Fibroblast of skin of right quadriceps (primary cell): ENCODE data around the gene ZFAND6.

Experiments used
- DNase-seq: peaks from one replicate; pipeline ENCODE4 v3.0.0-alpha.2; 2013

The ZFAND6 gene

DNA sequence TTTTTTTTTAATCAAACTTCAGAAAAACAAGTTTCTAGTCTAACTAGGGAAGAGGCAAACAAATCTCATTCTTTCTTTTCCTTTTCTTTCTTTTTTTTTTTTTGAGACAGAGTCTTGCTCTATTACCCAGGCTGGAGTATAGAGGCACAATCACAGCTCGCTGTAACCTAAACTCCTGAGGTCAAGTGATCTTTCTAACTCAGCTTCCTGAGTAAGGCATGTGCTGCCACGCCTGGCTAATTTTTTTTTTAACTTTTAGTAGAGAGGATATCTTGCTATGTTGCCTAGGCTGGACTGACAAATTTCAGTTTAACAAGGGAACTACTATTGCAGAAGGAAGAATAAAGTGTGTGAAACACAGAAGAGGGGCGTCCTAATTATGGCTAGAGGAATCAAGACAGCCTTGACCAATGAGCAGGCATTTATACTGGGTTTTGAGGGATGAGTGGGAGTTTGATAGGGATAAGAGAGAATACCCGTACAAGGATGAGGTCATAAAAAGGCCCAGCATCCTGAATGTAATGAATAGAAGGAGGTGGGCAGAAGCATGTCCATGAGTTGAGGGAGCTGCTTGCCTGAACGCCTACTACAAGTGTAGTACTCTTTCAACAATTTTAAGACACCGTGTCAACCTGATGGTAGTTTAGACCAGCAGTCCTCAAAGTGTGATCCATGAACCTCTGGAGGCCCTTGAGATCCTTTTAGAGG is 6.7 kb upstream of the ZFAND6 start:
- DNase-seq = no peak

DNA sequence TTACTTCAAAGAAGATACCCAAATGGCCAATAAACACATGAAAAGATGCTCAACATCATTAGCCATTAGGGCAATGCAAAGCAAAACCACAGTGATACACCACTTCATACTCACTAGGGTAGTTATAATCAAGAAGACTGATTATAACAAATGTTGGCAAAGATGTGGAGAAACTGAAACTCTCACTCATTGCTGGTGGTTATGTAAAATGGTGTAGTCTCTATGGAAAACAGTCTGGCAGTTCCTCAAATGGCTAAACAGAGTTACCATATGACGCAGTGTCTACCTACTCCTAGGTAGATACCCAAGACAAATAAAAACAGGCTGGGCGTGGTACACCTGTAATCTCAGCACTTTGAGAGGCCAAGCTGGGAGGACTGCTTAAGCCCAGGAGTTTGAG is 3.5 kb upstream of the ZFAND6 start:
- no peak for DNase-seq

DNA sequence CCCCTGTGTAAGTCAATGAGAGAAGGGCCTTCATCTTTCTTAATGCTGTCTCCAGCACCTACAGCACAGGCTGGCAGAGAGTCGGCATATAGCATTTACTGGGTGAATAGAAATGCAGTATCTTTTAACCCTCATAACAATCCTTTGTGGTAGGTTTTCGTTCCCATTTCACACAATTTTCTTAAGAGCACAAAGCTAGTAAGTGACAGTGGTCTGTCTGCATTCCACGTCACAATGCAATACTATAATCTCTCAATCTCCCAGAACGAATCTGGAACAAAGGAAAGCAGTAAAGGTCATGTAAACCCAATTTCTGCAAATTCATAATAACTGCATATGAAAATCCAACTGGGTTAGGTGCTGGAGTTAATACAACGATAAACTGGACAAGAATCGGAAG is 1.4 kb upstream of the ZFAND6 start:
- DNase-seq = no peak

DNA sequence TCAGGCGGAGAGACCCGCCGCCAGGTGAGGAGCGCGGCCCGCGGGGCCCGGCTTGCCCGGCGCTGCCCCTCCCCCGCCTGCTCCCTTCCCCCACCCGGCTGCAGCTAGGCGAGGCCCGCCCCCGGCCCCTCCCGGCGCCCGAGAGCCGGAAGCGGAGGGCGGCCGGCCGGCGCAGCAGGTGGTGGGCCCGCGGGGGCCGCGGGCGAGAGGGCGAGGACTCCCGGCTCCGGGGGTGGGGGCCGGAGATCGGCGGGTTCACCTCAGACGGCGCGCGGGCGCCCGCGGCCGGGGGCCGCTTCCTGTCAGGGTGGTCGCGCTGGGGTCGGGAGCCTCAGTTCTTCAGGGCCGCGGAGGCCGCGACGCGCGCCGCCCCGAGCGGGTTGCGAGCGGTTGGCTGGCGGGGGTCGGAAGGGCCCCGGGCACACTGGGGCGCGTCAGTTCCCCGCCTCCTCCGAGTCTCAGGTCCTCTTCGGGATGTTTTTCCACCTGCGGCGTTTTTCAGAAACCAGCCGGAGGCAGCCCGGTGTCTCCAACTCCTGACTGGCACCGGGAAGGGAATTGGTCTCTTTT is 395 bp downstream of the ZFAND6 start:
- peak; percentile 20 for DNase-seq

DNA sequence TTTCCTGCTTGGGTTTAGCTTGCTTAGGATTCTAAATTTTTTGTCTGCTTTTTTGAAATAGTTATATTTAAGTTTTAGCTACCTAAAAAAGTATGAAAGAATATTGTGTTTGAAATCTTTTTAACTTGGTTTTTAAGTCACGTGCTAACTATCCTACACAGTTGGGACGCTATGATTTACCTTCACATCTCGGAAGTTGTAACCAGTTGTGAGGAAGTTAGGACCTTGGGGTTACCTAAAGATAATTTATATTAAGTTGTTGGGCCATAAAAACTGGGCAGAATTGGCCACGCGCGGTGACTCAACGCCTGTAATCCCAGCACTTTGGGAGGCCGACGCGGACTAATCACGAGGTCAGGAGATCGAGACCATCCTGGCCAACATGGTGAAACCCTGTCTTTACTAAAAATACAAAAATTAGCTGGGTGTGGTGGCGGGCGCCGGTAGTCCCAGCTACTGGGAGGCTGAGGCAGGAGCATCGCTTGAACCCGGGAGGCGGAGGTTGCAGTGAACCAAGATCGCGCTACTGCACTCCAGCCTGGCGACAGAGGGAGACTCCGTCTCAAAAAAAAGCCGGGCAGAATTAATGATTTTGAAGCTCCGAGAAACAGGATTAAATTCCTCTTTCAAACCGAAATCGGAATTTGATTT is 1.0 kb downstream of the ZFAND6 start:
- DNase-seq = peak; percentile 50

DNA sequence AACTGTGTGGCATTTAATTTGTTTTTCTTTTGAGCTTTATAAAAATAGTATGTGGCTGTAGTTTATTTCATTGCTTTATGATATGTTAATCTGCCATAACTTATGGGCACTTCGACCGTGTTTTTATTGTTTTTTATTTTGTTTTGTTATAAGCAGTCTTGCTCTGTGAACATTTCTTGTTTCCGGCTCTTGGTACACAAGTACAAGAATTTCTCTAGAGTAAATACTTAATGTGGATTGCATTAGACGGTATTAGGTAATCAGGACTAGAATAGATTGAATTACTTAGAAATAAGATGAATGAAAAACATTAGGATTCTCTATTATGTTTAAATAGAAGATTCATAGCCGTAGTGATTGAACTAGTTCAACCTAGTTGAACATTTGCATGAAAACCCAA is 2.1 kb downstream of the ZFAND6 start:
- peak; percentile 10 for DNase-seq

DNA sequence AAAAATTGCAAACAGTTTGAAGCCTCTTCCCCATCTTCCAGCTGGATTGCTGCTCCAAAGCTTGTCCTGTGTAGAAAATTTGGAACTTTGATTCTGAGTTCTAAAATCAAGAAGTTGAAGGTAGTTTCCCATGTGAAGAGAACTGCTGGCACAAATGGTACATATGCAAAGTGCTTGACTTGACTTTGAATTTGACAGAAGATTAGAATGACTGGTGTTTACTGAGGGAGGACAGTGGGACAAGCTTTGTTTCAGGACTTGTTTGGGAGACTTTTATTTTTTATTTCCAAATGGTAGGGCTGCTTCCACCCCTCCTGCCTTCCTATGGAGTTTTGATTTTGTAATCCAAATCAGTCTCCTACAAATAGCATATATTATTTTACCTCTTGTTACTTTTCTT is 7.4 kb downstream of the ZFAND6 start:
- no peak for DNase-seq

DNA sequence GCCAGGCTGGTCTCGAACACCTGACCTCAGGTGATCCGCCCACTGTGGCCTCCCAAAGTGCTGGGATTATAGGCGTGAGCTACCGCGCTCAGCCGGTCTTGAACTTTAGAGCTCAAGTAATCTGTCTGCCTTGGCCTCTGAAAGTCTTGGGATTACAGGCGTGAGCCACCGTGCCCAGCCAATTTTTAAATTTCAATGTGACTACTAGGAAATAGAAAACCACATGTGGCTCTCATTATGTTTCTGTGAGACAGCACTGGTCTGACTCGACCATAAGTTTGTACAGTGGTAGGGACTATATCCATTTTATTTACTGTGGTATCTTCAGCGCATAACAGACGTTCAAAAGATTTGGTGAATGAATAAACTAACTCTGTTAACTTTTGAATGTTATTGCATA is 9.1 kb downstream of the ZFAND6 start:
- DNase-seq = peak; percentile 67

DNA sequence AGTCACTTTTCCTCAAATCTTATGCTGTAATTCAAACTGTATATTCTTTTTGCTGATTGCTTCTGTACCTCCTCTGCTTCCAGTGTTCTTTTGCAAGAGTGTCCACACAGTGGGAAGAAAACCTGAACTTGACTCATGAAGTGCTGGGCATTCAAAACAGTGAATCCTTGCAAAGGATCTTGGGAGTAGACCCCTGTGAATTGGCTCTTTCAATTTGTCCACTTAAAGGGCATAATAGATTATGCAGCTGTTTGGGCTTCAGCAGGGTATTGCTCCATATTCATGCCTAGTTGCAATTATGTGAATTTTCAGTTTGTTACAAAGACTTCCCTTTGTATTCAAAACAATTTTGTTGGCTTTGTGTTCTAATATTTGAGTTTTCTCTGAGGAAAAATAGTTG is 11.4 kb downstream of the ZFAND6 start:
- peak; percentile 38 for DNase-seq

DNA sequence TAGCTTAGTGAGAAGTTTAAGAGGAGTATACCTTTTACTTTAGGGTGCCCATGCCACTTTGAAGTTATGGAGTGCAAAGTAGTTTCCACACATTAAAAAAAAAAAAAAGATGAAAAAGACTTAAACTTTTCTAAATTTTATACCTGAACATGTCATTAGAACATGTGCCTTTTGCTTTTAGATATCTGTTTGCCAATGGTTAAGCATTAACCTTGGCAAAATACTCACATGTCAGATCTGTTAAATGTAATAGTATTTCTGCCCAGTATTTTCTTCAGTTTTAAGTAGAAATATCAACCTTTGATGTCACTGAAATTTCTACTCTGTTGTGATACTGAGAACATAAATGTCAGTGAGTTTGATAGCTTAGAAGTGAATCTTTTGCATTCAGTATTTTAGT is 12.2 kb downstream of the ZFAND6 start:
- no peak for DNase-seq

DNA sequence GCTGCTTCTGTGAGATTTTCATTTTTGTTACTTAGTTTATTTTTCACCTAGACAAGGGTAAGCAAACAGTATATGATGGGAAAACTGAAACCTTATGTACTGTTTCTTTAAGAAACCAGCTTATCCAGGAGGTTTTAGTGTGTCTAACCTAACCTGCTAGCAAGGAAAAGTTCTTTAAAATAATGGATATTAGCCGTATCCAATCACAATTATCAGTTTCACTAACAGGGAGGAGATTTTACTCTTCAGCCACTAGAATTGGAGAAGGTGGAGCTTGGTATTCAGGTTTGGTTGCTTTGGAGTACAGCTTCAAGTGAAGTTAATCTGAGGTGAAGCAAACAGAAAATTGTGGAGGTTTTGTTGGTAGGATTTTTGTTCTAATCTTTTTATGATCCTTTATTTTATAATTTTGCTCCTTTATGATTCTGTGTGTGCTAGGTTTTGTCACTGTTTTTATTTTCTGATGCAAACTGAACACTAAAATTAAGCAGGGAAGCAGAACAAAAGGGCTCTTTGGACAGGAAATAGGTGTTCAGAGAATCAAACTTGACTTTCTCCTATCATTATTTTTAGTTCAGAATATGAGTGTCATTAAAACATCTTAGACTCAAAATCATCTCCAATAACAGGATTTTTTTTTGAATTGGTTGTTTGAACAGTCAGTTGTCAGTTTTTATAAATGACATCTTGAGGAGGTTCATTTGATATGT is 13.0 kb downstream of the ZFAND6 start:
- peak; percentile 90 for DNase-seq

DNA sequence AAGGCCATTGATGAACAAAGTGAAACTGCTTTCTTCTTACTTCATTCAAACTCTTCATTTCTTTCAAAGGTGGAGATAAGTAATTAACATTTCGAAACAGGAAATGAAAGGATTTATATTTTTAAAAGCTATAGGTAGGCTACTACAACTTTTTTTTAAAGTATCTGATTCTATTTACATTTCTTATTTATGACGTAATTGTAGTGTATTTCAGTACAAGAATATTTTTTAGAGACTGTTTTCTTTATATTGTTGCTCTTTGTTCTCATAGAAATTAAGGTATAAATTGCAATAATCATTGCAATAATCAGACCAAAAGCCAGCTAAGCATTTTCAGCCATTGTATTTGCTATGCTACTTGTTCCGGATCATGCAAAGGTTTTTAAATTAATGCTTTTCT is 13.7 kb downstream of the ZFAND6 start:
- DNase-seq = no peak

DNA sequence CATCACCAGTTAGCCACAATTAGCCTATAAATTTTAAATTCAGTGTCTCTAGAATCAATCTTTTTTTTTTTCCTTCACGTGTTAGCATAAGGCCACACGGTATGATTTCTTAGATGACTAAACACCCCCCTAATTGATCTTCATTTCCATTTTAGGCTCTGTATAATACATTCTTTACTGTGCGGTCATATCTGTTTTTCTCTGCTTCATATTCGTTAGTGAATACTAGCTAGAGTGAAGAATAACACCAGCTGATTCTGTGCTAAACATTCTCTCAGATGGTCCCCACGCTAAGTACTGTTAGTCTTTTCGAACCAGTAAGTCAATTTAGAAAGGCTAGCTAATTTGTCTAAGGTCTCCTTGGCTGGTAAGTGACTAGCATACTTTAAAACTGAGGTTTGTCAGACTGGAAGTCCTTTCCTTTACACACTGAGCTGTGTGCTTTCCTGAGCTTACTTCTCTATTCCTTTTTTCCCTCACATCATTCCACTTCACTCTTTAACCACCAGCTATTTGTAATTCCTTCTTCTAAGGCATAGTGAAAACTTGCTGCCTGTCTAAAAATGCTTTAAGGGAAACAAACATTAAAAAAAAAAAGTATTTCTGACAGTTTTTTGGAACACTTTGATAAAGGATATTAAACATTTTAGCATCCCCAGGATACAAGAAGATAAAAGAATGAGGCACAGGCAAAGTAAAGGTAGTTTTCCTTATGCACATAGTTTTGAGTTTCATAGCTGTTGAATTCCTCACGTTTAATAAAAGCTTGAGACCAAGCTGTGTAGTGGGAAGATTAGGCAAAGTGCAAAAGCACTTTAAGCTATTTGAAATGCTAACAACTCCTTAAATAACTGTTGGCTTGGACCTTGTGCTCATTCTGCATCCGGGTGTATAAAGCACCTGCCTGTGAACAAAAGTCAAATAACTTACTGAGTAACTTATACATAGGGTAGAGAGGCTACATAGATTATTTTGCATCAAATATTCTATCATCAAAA is 17.1 kb downstream of the ZFAND6 start:
- peak; percentile 71 for DNase-seq

DNA sequence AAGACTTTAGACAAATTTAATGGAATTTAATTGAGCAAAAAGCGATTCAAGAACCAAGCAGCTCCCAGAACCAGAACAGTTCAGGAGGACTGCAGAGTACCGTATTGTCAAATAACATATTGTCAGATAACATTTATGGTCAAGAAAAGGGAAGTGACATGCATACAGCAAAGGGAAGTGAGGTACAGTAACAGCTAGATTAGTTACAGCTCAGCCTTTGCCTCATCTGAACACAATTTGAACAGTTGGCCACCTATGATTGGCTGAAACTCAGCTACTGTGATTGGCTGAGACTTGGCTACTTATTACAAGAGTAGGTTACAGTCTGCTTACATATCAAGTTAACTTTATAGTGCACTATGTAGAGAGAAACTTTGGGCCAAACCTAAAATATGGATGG is 21.9 kb downstream of the ZFAND6 start:
- DNase-seq = no peak

DNA sequence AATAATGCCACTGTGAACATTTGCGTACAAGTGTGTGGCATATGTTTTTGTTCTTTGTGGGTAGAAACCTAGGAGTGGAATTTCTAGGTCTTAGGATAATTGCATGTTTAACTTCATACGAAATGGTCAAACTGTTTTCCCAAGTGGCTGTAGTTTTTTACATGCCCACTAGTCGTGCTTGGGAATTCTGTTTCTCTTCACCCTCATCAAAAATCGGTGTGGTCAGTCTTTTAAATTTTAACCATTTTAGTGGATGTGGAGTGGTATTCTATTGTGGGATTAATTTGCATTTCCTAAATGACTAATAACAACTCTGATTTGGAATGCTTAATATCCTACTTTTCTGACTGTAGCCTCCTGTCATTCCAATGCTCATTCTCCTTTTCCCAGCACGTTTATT is 27.6 kb downstream of the ZFAND6 start:
- no peak for DNase-seq

DNA sequence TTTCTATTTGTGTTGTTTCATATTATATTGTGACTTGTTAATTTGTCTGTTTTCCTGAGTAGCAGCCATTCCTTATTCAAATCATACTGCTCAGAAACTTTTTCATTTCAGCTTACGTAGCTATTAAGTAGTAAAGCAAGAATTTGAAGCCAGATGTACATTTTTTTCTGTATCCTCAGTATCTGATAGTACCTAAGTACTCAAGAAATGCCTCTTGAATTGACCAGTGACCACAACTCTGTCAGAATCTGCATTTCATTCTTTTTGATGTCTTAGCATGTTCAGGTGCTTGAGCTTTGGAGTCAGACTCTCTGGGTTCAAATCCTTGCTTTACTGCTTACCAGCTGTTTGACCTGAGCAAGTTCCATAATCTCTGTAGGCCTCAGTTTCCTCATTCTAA is 30.6 kb downstream of the ZFAND6 start:
- DNase-seq = no peak

DNA sequence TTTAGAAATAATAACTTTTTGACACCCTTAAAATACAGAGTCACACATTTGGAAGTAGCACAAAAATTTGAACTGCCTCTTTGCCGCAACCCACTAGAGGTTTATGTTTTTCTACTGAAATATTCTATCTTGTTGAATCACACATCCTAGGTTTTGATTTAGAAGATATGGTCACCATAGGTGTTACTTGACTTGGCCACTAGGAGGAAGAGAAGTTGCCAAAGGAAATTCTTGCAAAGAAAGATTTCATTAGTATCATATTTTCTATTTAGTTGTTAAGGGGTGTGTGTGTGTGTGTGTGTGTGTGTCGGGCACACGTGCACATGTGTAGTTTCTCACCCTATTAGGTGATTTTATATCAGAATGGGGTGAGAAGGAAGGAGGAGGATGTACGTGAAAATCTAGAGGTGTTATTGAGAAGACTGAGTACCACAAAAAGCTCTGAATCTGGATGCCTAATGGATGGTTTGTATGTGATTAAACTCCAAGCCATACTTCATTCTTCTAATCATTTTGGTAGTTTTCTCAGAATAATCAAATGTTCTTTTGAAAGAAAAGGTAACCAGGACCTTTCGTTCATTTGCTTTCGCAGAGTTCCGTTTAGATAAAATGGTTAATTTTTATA is 31.5 kb downstream of the ZFAND6 start:
- DNase-seq = no peak

DNA sequence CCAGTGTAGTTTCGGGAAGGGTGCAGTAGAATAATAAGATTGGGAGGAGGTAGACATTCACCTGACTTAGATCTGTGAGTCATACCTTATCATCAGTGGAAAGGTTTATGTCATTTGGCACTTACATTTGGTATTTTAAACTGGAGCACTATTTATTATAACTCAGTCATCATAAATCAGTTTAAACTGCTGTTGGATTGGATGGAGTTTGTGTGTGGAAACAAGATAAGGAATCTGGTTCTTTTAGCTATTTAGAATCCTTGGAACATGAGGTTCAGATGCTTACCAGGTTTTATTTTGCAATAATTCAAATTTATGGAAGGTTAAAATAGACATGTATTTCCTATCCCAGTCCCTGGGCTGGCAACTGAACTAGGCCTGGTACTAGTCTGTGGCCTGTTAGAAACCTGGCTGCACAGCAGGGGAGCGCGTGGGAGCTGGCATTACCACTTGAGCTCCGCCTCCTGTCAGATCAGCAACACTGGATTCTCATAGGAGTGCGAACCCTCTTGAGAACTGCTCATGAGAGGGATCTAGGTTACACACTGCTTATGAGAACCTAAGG is 34.5 kb downstream of the ZFAND6 start:
- DNase-seq = no peak

DNA sequence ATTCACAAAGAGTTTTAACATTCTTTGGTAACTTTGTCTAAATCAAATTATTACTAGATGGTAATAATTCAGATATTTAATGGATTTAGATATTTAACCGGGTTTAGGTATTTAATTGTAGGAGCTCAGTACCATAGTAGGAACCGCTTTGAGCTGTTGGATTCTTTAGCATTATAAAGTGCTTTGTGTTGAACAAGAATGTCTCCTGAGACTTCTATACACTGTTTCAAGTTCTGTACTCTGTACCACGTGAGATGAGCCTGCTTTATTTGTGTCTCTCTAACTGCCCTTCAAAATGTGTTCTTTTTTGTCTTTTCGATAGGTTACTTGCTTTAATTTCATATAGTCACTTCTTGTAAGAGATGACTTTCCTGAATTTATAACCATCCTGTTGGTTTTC is 36.0 kb downstream of the ZFAND6 start:
- DNase-seq = no peak

DNA sequence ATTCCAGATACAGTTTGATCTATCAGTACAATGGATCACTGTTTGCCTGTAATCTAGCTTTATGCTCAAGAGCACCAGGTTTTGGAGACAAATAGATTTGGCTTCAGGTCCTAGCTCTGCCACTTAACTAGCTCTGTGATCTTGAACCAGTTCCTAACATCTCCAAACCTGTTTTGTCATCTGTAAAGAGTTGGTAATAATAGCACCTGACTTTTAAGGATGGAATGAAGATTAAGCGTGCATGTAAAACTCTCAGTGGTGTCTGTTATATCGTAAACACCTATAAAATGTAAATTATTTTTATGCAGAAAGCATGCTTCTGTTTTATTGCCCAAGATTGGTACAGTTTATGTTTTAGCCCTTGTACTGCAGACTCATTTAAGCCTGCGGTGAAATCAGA is 36.5 kb downstream of the ZFAND6 start:
- DNase-seq = no peak

DNA sequence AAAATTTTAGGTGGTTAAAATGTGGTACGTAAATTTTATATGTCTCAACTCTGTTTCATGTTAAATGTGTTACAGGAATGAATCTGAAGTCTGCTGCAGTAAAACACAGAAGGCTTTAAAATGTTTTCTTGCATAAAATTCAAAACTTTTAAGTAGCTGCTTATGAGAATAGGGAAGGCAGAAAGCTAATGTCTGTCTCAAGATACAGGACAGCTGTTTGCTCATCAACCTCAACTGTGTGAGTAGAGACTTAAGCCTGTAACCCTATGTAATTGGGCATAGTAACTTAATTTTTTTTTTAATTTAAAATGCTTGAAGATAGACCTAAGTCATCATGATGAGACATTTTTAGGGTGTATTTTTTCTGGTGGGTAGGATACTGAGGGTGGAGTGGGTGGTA is 38.9 kb downstream of the ZFAND6 start:
- DNase-seq = no peak

DNA sequence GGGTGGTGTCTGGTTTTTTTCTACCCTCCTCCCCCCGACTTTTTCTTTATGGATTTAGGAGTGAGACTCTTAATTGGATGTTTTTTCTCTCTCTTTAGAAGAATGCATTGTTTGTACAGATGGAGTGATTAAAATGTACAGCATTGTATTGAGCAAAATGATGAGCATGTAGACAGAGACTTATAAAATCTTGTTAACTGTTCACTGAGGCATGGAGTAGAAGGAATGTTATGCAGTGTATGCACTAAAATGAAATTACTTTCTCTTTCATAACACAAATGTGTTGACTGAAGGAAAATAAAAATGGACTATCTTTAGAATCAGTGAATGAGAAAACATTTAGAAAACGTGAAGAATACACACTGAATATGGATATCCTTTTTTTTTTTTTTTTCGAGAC is 39.8 kb downstream of the ZFAND6 start:
- DNase-seq = no peak
